GM21723 (cell line): ENCODE data around the gene SLC25A48.

Experiments used
- ATAC-seq: cut with Tn5 transposase; IDR thresholded peaks from one replicate; pipeline ENCODE4 v1.9.1; 2021; ENCODE audit warnings: mild to moderate bottlenecking, moderate library complexity; ENCODE audit not compliant: unreplicated experiment

The SLC25A48 gene

GRCh38 chr5:135913713-135914626 lies 79.5 kb downstream of the SLC25A48 start:
- ATAC-seq: no peak

- no peak for ATAC-seq
Observed at GRCh38 chr5:135915466-135916001, 81.1 kb downstream of the SLC25A48 start.

GRCh38 chr5:135916638-135917263 lies 82.3 kb downstream of the SLC25A48 start:
- ATAC-seq: no peak

- no peak for ATAC-seq
Observed at GRCh38 chr5:135920199-135920598, 85.7 kb downstream of the SLC25A48 start.

GRCh38 chr5:135921388-135921787 lies 86.9 kb downstream of the SLC25A48 start:
- no peak for ATAC-seq

GRCh38 chr5:135930029-135930948 lies 95.8 kb downstream of the SLC25A48 start:
- ATAC-seq: no peak

- no peak for ATAC-seq
Observed at GRCh38 chr5:135930949-135931295, 96.5 kb downstream of the SLC25A48 start.

- no peak for ATAC-seq
Observed at GRCh38 chr5:135934939-135935338, 100.5 kb downstream of the SLC25A48 start.

- no peak for ATAC-seq
Observed at GRCh38 chr5:135937245-135937911, 102.9 kb downstream of the SLC25A48 start.
